Adipose tissue (tissue), 3 donors: ENCODE data around the gene DNMBP. TPM values are rescaled to one million over a fixed set of nuclear protein-coding genes. Genes with fewer than 3 reads are reported as not detected.
"Not testable (repeated sequence)": the region's sequence is repeated elsewhere in the genome, so short reads cannot be mapped to it uniquely, and the experiment has no call there.

Experiments used
- H3K27ac ChIP-seq: one replicate; pipeline ENCODE4 v1.5.1; 2013; ENCODE audit warnings: low read depth, low read length
- WGBS, 3 donors: extraction: QIAGEN DNeasy Blood & Tissue Kit; methylation state at CpG; one replicate each; pipeline ENCODE4 v1.1.7; 2013; 5-methylcytosine and 5-hydroxymethylcytosine counted together
- polyA plus RNA-seq, 3 donors: library from polyadenylated mRNA; stranded (reverse); fragments of 200-250 nt; gene quantifications; one replicate each; pipeline ENCODE4 v1.2.3, GENCODE V29; 2013
- donor health status: healthy with polysubstance abuse.
- donor health status: Bipolar disorder and iron deficiency.
- donor health status: healthy.

The DNMBP gene
- polyA plus RNA-seq, 3 donors = 11.2 to 12.6 (median 11.3) TPM

GRCh38 chr10:99852481-99853213, 157.1 kb downstream of the DNMBP start:
- WGBS, 3 donors = 45 to 87% (median 67%) methylated on average over 3 of the region's 3 CpGs
- no peak overlapping the region for H3K27ac ChIP-seq

DNA sequence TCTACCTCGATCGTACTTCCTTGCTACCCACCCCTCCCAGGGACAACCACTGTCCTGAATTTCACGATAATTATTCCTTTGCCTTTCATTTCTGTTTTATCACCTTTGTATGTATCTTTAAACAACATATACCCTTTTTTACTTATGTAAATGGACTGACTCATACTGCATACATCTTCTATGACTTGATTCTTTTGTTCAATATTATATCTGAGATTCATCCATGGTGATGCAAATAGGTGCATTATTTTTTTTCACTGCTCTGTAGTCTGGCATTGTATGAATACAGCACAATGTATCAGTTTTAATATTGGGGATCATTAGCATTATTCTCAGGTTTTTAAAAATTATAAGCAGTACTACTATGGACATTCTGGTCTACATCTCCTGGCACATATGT, 157.9 kb downstream of the DNMBP start:
- no peak overlapping the region for H3K27ac ChIP-seq
- WGBS, 3 donors = 93 to 98% (median 94%) methylated on average over 3 of the region's 3 CpGs

GRCh38 chr10:99850767-99851340, 158.9 kb downstream of the DNMBP start:
- no peak overlapping the region for H3K27ac ChIP-seq
- whole genome bisulfite sequencing, 3 donors = 54 to 83% (median 62%) methylated on average over 5 of the region's 5 CpGs

DNA sequence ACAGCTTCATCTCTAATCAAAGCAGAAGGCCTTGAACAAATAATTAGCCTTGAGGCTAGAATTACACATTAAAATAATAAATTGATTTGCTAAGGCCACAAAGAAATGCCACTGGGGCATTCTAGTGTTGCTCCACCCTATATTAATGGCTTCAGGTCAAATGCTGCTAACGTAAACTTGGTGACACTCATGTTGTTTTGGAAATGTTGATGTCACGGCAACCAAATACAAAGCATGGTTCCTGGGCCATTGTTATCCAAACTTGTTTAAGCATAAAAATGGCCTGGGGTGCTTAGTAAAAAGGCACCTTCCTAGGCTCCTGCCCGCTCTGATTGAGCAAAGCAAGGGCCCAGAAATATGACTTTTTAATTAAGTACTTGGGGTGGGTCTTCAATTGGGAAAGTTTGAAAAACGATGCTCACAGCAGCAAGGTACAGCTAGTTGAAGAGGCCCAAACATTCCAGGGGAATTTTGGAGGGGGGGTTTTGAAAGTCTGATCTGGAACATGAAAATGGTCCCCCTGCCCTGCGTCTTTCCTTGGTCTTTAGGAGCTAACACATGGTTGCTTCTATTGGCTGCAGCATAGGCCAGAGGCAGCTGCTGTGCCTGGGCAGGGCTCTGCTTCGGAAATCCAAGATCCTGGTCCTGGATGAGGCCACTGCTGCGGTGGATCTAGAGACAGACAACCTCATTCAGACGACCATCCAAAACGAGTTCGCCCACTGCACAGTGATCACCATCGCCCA, 159.6 kb downstream of the DNMBP start:
- no peak overlapping the region for H3K27ac ChIP-seq
- 63 to 83% (median 76%) methylated on average over 11 of the region's 11 CpGs for WGBS, 3 donors

GRCh38 chr10:99849536-99849935, 160.2 kb downstream of the DNMBP start:
- WGBS, 3 donors = 53 to 81% (median 79%) methylated on average over 2 of the region's 2 CpGs
- no peak overlapping the region for H3K27ac ChIP-seq

DNA sequence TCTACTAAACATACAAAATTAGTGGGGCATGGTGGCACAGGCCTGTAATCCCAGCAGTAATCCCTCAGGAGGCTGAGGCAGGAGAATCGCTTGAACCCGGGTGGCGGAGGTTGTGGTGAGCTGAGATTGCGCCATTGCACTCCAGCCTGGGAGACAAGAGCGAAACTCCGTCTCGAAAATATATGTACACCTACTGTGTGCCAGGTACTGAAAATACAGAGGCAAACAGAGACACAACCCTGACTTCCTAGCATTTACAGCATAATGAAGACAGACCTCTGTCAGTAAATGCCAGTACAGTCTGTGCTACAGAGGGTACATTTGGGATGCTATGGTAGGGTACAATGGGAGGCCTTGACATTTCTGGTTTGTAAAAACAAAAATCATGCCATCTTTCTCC, 160.7 kb downstream of the DNMBP start:
- 77 to 92% (median 86%) methylated on average over 7 of the region's 7 CpGs for WGBS, 3 donors
- no peak overlapping the region for H3K27ac ChIP-seq

DNA sequence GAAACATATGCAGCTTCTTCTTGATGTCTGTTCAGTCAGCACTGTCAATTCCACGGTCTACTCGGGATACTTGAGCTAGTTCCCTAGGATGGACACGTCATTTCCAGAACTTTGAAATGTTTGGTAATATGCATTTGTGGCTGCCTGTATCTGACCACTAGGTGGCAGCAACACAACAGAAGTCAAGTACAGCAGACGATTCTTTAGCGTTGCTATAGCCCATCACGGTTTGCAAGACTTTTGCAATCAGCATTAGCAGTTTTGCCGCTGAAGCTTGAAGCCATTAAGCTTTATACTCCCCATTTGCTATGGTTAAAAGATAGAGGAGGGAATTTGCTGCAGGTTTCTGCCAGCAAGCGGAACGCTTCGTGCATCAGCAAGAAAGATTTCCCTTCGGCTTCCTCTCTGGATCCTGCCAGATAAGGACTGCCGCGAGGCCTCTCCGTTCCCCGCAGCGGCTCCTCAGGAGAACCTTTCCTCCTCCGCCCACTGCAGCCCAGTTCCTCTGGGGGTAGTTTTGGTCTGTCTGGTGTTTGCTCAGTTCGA, 163.8 kb downstream of the DNMBP start:
- 1 to 4% (median 1%) methylated on average over 18 of the region's 18 CpGs for WGBS, 3 donors
- no peak overlapping the region for H3K27ac ChIP-seq

DNA sequence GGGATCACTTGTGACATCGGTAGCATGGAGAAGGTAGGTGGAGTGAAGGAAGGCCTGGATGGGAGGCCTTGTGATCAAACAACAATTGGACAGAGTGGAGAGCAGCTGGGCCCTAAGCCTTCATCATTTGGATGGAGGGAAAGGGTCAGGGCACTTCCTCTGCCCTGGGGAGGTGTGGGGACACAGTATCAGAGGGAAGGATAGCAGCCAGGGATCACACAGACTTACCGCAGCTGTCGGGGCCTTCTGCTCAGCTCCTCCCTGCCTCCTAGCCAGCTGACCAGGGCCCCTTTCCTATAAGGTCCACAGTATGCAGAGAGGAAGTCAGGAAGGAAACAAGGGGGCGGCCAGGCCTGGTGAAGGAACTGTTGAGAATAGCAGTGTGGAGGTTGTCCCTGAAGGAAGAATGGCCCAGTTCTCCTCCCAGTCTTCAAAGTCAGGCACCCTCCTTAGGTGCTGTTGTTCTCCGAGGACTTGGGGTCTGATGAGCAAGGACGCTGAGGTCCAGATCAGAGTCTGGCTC, 165.3 kb downstream of the DNMBP start:
- 48 to 71% (median 67%) methylated on average over 6 of the region's 6 CpGs for WGBS, 3 donors

DNA sequence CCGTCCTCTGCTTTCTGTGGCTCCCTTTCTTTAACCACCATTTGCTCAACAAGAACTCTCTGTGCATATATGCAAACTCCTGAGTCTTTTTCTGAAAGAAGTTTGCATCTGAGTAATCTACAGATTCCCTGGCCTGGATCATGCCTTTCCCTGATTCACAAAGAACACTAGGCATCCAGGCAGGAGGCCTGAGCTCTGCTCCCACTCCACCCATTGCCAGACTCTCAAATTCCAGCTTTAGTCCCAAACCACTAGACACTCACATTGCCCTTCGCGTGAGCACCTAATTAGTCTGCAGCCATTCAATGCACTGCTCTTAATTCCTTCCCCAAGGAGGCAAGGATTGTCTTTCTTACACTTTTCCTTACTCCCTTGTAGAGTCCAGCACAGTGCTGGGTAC, 166.4 kb downstream of the DNMBP start:
- no peak overlapping the region for H3K27ac ChIP-seq
- WGBS, 3 donors = 83 to 85% (median 84%) methylated on average over 3 of the region's 3 CpGs

More for the DNA sequence above, 165.3 kb downstream of the DNMBP start:
- no peak overlapping the region for H3K27ac ChIP-seq

DNA sequence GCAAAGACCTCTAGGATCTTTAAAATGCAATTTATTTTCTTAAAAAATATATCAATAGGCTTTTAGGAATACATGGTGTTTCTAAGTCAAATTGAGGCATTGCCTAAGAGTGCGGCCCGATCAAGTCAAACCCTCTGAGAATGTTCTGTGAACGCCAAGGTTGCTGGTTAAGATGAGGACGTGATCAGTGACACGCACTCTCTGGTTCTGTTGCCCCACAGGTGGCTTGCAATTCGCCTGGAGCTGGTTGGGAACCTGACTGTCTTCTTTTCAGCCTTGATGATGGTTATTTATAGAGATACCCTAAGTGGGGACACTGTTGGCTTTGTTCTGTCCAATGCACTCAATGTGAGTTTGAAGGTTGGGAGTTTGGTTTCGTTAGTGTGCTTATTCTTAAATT, 168.0 kb downstream of the DNMBP start:
- 90 to 93% (median 91%) methylated on average over 7 of the region's 7 CpGs for WGBS, 3 donors
- H3K27ac ChIP-seq = no peak overlapping the region

- H3K27ac ChIP-seq = not testable (repeated sequence)
- 75 to 81% (median 80%) methylated on average over 2 of the region's 2 CpGs for WGBS, 3 donors
These were observed 168.9 kb downstream of the DNMBP start for GRCh38 chr10:99840859-99841258.

DNA sequence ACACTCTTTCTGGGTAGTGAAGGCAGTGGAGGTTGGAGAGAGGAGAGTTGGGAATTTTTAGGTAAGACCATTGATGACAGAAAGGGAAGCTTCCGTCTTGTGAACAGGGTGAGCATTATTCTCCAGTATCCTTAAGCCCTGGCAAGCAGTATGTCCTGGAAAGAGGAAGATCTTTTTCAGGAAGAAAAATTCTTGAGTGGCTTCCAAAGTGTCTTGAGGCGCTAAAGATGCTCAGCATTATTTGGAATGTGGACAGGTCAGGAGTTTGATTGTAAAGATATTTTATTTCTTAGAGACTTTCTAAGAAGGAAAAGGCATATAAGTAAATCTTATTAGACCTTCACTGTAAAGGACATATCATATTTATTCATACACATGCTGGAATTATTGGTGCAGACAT, 173.0 kb downstream of the DNMBP start:
- no peak overlapping the region for H3K27ac ChIP-seq
- 76 to 83% (median 81%) methylated on average over 2 of the region's 2 CpGs for WGBS, 3 donors

DNA sequence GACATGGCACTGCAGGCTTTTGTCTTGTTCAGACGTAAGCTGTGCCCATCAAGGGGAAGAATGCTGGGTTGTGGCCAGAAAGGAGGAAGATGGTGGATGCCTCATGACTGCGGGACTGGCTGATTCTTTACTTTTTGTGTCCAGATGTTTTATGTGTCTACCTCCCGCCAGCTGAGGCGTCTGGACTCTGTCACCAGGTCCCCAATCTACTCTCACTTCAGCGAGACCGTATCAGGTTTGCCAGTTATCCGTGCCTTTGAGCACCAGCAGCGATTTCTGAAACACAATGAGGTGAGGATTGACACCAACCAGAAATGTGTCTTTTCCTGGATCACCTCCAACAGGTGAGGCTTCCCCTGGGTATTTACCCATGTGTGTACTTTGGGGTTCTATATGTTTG, 173.8 kb downstream of the DNMBP start:
- no peak overlapping the region for H3K27ac ChIP-seq
- WGBS, 3 donors = 92 to 94% (median 92%) methylated on average over 8 of the region's 8 CpGs

GRCh38 chr10:99834410-99834809, 175.3 kb downstream of the DNMBP start:
- WGBS, 3 donors = 80 to 90% (median 83%) methylated on average over 4 of the region's 4 CpGs
- no peak overlapping the region for H3K27ac ChIP-seq

GRCh38 chr10:99832439-99832838, 177.3 kb downstream of the DNMBP start:
- 87 to 89% (median 88%) methylated on average over 2 of the region's 2 CpGs for WGBS, 3 donors
- no peak overlapping the region for H3K27ac ChIP-seq

GRCh38 chr10:99828464-99828863, 181.3 kb downstream of the DNMBP start:
- no peak overlapping the region for H3K27ac ChIP-seq
- 81 to 93% (median 82%) methylated on average over 2 of the region's 2 CpGs for WGBS, 3 donors

DNA sequence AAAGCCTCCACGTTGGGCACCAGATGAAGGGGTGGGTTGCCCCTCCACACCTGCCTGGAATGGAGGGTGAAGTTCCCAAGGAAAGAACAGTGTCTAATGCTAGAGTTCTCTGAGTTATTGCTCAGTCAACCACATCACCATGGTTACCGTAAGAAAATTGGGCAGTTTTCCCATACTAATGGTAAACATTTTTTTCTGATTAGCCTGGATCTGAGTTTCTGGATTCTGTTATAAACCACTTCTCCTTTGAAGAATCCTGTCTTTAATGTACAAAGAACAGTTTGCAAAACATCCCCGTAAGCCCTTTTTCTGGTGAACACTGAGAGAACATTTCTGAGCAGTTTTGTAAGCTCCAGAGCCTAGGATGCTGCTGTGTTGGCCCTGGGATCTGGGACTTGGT, 181.8 kb downstream of the DNMBP start:
- H3K27ac ChIP-seq = no peak overlapping the region
- WGBS, 3 donors = 71 to 91% (median 73%) methylated on average over 3 of the region's 3 CpGs
